Nephron progenitor cell (in vitro differentiated cells): Measurements from ENCODE around the gene TMEM150C.
"Not testable (repeated sequence)": the region's sequence is repeated elsewhere in the genome, so short reads cannot be mapped to it uniquely, and the experiment has no call there.

Experiments
- DNase-seq: peaks from one replicate; pipeline ENCODE4 v3.0.0; 2021
- H3K27ac Mint-ChIP-seq: 2 replicates; pipeline ENCODE4 v1.8.0; 2021; ENCODE audit warnings: mild to moderate bottlenecking, moderate library complexity, mixed read lengths
- H3K27me3 Mint-ChIP-seq: 2 replicates; pipeline ENCODE4 v1.8.0; 2021; ENCODE audit warnings: mild to moderate bottlenecking, low read depth, mixed read lengths; ENCODE audit not compliant: poor library complexity
- H3K36me3 Mint-ChIP-seq: 2 replicates; pipeline ENCODE4 v1.8.0; 2021; ENCODE audit warnings: low read depth, mixed read lengths
- H3K4me1 Mint-ChIP-seq: 2 replicates; pipeline ENCODE4 v1.8.0; 2021; ENCODE audit warnings: mixed read lengths
- H3K4me3 Mint-ChIP-seq: 2 replicates; pipeline ENCODE4 v1.8.0; 2021; ENCODE audit warnings: mild to moderate bottlenecking, moderate library complexity, mixed read lengths
- H3K9me3 Mint-ChIP-seq: 2 replicates; pipeline ENCODE4 v1.8.0; 2021; ENCODE audit warnings: mild to moderate bottlenecking, moderate library complexity, mixed read lengths
- CTCF ChIP-seq: fragments of 200-600 bp; sonication (generic); IDR thresholded peaks from 2 replicates; pipeline ENCODE4 v1.5.0; 2021; ENCODE audit warnings: antibody characterized with exemption

The TMEM150C gene

GRCh38 chr4:82567444-82567843 is 5.7 kb upstream of the TMEM150C start:
- Mint-ChIP-seq H3K9me3 (peaks cover 6% of the 10 kb centered on the region), H3K27me3 (peaks cover 28% of the 10 kb centered on the region), H3K4me1 (peaks cover 15% of the 10 kb centered on the region), H3K36me3 (peaks cover 4% of the 10 kb centered on the region), H3K27ac (no peak overlapping the region), H3K4me3 (no peak overlapping the region)
- TF ChIP-seq CTCF = no peak
- DNase-seq = no peak

DNA sequence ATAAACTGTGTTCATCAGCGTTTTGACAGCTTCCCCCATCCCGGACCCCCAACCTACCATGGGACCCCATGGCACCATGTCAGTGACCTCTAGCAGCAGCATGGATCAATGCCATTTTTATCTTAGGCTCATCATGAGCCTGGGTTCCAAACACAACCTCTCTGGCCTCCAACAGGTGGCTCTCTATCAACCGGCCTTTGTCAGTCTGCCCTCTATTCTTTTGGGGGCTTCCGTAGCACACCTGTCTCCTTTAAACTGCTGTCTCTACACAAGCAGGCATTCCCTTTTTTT is 721 bp upstream of the TMEM150C start:
- DNase-seq = peak; percentile 5
- no peak for TF ChIP-seq CTCF
- no peak overlapping the region for H3K27ac Mint-ChIP-seq
- H3K27me3 Mint-ChIP-seq = peaks cover 30% of the 10 kb centered on the region
- H3K4me3 Mint-ChIP-seq = peak overlapping the region; percentile 91
- H3K9me3 Mint-ChIP-seq = peaks cover 6% of the 10 kb centered on the region
- H3K36me3 Mint-ChIP-seq = peaks cover 4% of the 10 kb centered on the region
- H3K4me1 Mint-ChIP-seq = peaks cover 32% of the 10 kb centered on the region

DNA sequence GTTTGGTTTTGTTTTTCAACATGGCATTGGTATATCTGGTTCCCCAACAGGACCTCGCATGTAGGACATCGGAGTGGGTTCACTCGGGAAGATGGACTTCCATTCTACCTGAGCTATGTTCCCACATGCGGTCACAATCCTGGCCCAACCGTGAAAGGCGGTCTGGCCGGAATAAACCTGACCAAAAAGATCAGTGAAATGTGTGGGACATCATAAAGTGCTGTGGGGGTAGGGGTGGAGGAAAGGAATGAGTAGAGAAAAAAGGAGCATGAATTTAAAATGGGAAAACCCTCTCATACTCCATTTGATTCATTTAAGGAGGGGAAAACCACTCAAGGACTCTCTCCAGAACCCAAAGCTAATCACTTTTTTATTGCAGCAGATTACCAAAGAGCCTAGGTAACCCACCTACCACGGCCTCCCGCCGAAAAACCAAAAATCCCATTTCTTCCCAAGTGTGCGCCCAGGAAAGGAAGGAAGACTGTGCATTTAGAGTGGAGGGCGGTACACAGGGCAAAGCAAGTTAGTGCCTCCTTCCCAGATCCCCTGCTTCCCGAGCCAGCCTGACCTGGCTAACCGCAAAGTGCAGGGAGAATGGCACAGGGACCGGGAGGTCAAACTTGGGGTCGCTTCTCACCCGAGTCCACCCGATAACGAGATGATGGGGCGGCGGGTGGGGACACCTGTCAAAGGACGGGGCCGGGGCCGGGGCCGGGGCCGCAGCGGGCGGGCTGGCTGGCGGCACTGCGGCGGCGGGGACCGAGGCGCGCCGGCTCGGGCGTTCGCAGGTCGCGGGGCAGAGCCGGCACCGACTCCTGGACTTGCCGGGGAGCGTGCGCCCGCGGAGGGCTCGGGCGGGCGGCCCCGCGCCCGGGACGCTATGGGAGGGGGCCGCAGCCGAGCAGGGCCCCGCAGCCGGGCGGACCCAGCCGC is 669 bp downstream of the TMEM150C start:
- no peak for DNase-seq
- peaks cover 21% of the 10 kb centered on the region for H3K27me3 Mint-ChIP-seq
- TF ChIP-seq CTCF = no peak
- peaks cover 6% of the 10 kb centered on the region for H3K9me3 Mint-ChIP-seq
- H3K27ac Mint-ChIP-seq = peak overlapping the region; percentile 84
- peaks cover 4% of the 10 kb centered on the region for H3K36me3 Mint-ChIP-seq
- H3K4me3 Mint-ChIP-seq = peak overlapping the region; percentile 91
- peaks cover 32% of the 10 kb centered on the region for H3K4me1 Mint-ChIP-seq

- Mint-ChIP-seq H3K4me1 (peaks cover 32% of the 10 kb centered on the region), H3K27me3 (peaks cover 19% of the 10 kb centered on the region), H3K27ac (no peak overlapping the region), H3K4me3 (peak overlapping the region; percentile 75), H3K36me3 (peaks cover 4% of the 10 kb centered on the region), H3K9me3 (peaks cover 6% of the 10 kb centered on the region)
- no peak for TF ChIP-seq CTCF
- DNase-seq = no peak
Measured at GRCh38 chr4:82559735-82560120, 2.1 kb downstream of the TMEM150C start.

GRCh38 chr4:82559090-82559734 is 2.6 kb downstream of the TMEM150C start:
- not testable (repeated sequence) for H3K36me3 Mint-ChIP-seq, H3K4me3 Mint-ChIP-seq

DNA sequence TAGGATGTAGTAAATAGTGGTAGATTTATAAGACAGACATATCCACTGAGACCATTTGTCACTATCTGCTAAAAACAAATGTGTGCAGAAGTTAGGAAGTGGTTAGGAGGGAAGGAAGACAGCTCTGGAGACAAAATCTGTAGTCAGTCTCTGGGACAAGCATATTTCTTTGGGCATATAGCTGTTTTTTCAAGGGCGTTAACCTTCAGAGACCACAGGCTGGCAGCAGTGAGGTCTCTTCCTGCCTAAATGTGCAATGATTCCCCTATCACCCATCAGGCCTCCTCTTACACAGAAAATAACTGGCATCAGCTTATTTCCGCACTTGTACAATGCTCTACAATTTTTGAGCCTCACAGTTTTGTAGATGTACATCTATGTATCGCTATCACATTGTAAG is 6.5 kb downstream of the TMEM150C start:
- Mint-ChIP-seq H3K27ac (no peak overlapping the region), H3K4me1 (peaks cover 15% of the 10 kb centered on the region), H3K27me3 (peaks cover 4% of the 10 kb centered on the region), H3K4me3 (no peak overlapping the region), H3K36me3 (peaks cover 8% of the 10 kb centered on the region), H3K9me3 (peaks cover 4% of the 10 kb centered on the region)
- TF ChIP-seq CTCF = no peak
- no peak for DNase-seq

More at GRCh38 chr4:82559090-82559734, 2.6 kb downstream of the TMEM150C start:
- H3K4me1 Mint-ChIP-seq = peaks cover 32% of the 10 kb centered on the region
- not testable (repeated sequence) for DNase-seq, H3K9me3 Mint-ChIP-seq, H3K27ac Mint-ChIP-seq
- H3K27me3 Mint-ChIP-seq = peaks cover 19% of the 10 kb centered on the region
